Transverse colon (tissue), 4 donors: ENCODE measurements around the gene RHOA. TPM values are rescaled to one million over a fixed set of nuclear protein-coding genes. Genes with fewer than 3 reads are reported as not detected.
A peak's percentile ranks its signal among the peaks of the same experiment; 100 is the strongest.

Source experiments
- DNase-seq: peaks from one replicate; pipeline ENCODE4 v3.0.0-alpha.2; 2019
- H3K27ac ChIP-seq, 4 donors: fragments of 200-600 bp; sonication (generic); 2 replicates each; pipeline ENCODE4 v1.5.1; 2016 to 2018; ENCODE audit warnings: inconsistent platforms in 4 of 4
- H3K27me3 ChIP-seq: fragments of 200-600 bp; sonication (generic); 2 replicates; pipeline ENCODE4 v1.5.1; 2017; ENCODE audit warnings: inconsistent platforms
- H3K36me3 ChIP-seq, 4 donors: fragments of 200-600 bp; sonication (generic); 2 replicates each; pipeline ENCODE4 v1.5.1; 2017 to 2019; ENCODE audit warnings: inconsistent platforms in 4 of 4
- H3K4me1 ChIP-seq, 4 donors: fragments of 200-600 bp; sonication (generic); 2 replicates each; pipeline ENCODE4 v1.5.1; 2017 to 2020; ENCODE audit warnings: inconsistent platforms in 4 of 4
- H3K4me3 ChIP-seq, 4 donors: fragments of 200-600 bp; sonication (generic); 1 replicate in 1 of 4; 2 replicates in 3 of 4; pipeline versions ENCODE4 v1.5.1 to v1.6.1; 2017 to 2019; ENCODE audit warnings: inconsistent platforms in 4 of 4
- H3K9me3 ChIP-seq, 2 donors: fragments of 200-600 bp; sonication (generic); 2 replicates each; pipeline ENCODE4 v1.5.1; 2017 to 2019; ENCODE audit warnings: inconsistent platforms in 2 of 2
- EP300 ChIP-seq: sonication (generic); formaldehyde crosslinking; IDR thresholded peaks from one replicate; pipeline ENCODE4 v1.6.1; 2017; ENCODE audit warnings: antibody characterized with exemption, low read depth
- POLR2A ChIP-seq: fragments of 450-650 bp; IDR thresholded peaks from one replicate; pipeline ENCODE4 v1.6.1; 2016; ENCODE audit warnings: antibody characterized with exemption, mild to moderate bottlenecking, moderate library complexity
- POLR2AphosphoS5 ChIP-seq, 3 donors: sonication (generic); formaldehyde crosslinking; IDR thresholded peaks; one replicate each; pipeline ENCODE4 v1.6.1; 2016; ENCODE audit warnings: antibody characterized with exemption in 3 of 3
- WGBS, 2 donors: methylation state at CpG; one replicate each; pipeline ENCODE4 v1.1.5; 2018; ENCODE audit warnings: low coverage in 1 of 2; 5-methylcytosine and 5-hydroxymethylcytosine counted together
- in situ Hi-C, 4 donors: fragments of 200-750 bp; cut with MboI; loops; one replicate each; pipeline versions ENCODE4 v1.15.0 to v1.15.1; 2017; ENCODE audit warnings: low sequenced_read_pairs in 3 of 4, low pct_ligation_motif_present in 1 of 4, low pct_unique_long_range_greater_than_20kb in 1 of 4
- intact Hi-C: fragments of 100-400 bp; cut with DNase I; formaldehyde crosslinking; loops from one replicate; pipeline ENCODE4 v1.15.1; 2023; ENCODE audit warnings: low total_unique reads
- total RNA-seq, 4 donors: library from RNA; depleted of rRNA; stranded (reverse); fragments of >200 nt; gene quantifications; one replicate each; pipeline ENCODE4 v1.1.0, GENCODE V29; 2016
- TF ChIP-seq, protein P1 (sequence below), 5 experiments: fragments of 200-600 bp in 3 of 5; fragments of 450-650 bp in 2 of 5; sonication (generic) in 3 of 5; IDR thresholded peaks; 1 replicate in 2 of 5; 2 replicates in 3 of 5; pipeline ENCODE4 v1.5.1; 2016 to 2017; ENCODE audit warnings: antibody characterized with exemption in 5 of 5, inconsistent platforms in 3 of 5, mild to moderate bottlenecking in 2 of 5, moderate library complexity in 1 of 5

Gene RHOA
- total RNA-seq, 4 donors from 2014 or later: 302 to 526 (median 401) TPM

DNA sequence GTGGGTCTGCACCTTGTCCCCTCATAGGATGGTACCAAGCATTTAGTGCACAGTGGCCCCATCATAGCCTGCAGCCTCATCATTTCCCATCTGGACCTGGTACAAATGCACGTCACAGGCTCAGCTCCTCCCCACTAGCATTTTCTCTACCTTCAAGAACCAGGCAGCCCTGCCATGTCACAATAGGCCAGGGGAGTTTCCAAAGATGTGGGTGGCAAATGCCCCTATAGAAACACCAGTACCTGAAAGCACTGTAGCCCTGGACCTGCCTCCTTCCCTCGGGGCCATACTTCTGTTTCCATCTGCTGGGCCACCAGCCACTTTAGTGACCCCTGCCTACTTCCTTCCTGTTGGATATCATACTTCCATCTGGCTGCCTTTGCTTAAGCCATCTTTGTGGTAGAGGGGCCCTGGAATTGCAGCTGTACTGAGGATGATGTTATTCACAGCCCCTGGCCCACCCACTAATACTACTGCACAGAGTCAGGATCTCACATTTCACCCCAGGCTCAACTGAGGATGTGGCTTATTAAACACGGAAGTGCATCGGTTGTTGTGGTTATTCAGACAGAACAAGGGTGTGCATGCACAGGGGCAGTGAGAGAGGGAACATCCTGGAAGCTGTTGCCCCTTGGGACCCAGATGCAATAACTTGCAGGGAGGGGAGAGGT is 4.3 kb upstream of the RHOA start:
- no peaks in the 10 kb centered on the region for H3K36me3 ChIP-seq
- in situ Hi-C loops (no loop called here), intact Hi-C loops (no loop called here)
- no peak overlapping the region for H3K4me3 ChIP-seq
- WGBS, 2 donors: 22 to 43% methylated on average over 3 to 4 of the region's 4 CpGs
- no peaks in the 10 kb centered on the region for H3K27me3 ChIP-seq
- no peak for TF ChIP-seq EP300
- TF ChIP-seq, protein P1, sequence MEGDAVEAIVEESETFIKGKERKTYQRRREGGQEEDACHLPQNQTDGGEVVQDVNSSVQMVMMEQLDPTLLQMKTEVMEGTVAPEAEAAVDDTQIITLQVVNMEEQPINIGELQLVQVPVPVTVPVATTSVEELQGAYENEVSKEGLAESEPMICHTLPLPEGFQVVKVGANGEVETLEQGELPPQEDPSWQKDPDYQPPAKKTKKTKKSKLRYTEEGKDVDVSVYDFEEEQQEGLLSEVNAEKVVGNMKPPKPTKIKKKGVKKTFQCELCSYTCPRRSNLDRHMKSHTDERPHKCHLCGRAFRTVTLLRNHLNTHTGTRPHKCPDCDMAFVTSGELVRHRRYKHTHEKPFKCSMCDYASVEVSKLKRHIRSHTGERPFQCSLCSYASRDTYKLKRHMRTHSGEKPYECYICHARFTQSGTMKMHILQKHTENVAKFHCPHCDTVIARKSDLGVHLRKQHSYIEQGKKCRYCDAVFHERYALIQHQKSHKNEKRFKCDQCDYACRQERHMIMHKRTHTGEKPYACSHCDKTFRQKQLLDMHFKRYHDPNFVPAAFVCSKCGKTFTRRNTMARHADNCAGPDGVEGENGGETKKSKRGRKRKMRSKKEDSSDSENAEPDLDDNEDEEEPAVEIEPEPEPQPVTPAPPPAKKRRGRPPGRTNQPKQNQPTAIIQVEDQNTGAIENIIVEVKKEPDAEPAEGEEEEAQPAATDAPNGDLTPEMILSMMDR (IDR thresholded peaks at IDR 0.05): no peak
- H3K27ac ChIP-seq: peak overlapping the region; percentile 31 to 55 (median 38)
- H3K4me1 ChIP-seq: peaks cover 12 to 32% (median 15%) of the 10 kb centered on the region in 4 donors
- no peaks in the 10 kb centered on the region for H3K9me3 ChIP-seq
- DNase-seq: peak; percentile 42

DNA sequence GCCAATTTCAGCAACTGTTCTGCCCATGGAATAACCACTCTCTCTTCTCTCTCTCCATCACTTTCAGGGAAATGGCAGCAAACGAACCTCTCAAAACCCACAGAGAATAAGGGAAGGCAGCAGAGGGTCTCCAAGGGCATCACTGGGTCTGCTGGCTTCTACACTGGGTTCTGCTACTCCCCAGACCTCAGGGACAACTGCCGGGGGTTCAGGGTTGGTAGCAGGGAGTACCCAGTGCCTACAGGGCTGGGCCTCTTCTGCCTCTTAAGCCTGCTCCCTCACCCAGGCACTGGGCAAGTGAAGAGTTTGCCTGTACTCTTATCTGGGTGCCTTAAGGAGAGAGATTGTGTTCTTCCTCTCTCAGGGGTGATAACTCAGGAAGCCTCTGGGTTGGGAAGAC is 3.0 kb upstream of the RHOA start:
- TF ChIP-seq POLR2A (no peak), POLR2AphosphoS5 (IDR thresholded peaks at IDR 0.05) (no peak), EP300 (no peak)
- TF ChIP-seq, protein P1 (IDR thresholded peaks at IDR 0.05): no peak
- WGBS, 2 donors: 81% methylated on average over 2 of the region's 2 CpGs; no CpG with 5 or more reads in 1 of the 2 donors
- in situ Hi-C loops (no loop called here), intact Hi-C loops (no loop called here)
- Histone ChIP-seq H3K4me1 (peaks cover 19 to 42% (median 23%) of the 10 kb centered on the region in 4 donors), H3K4me3 (no peak overlapping the region), H3K27me3 (no peaks in the 10 kb centered on the region), H3K9me3 (no peaks in the 10 kb centered on the region), H3K27ac (peak overlapping the region in 2 of 4 donors; percentile 25 to 32), H3K36me3 (no peaks in the 10 kb centered on the region)
- no peak for DNase-seq

DNA sequence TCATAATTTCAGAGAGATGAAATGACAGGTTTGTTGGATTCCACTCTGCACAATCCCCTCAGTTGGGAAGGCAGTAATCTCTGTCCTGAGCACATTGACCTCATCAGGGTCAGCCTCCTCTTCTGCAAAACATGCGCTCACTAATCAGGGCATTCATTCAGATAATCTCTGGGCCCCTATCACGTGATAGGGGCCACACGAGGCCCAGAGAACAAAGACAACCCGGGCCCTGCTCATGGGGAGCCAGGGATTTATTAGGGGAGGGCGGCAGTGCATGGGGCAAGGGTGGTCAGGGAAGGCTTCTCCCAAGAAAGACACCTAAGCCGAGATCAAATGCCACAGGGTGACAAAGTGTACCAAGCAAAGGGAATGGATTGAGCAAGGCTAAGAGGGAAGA is 1.6 kb upstream of the RHOA start:
- Histone ChIP-seq H3K36me3 (no peaks in the 10 kb centered on the region), H3K9me3 (no peaks in the 10 kb centered on the region), H3K27me3 (no peaks in the 10 kb centered on the region), H3K4me3 (peak overlapping the region in 2 of 4 donors; percentile 75 to 85), H3K27ac (peak overlapping the region; percentile 98 to 99 (median 98)), H3K4me1 (peaks cover 26 to 56% (median 33%) of the 10 kb centered on the region in 4 donors)
- intact Hi-C loops (no loop called here), in situ Hi-C loops (no loop called here)
- 86 to 100% methylated on average over 1 to 6 of the region's 6 CpGs for WGBS, 2 donors
- no peak for DNase-seq
- no peak for TF ChIP-seq POLR2A
- TF ChIP-seq, protein P1 (IDR thresholded peaks at IDR 0.05): no peak
- TF ChIP-seq POLR2AphosphoS5 (IDR thresholded peaks at IDR 0.05): no peak
- TF ChIP-seq EP300: no peak

DNA sequence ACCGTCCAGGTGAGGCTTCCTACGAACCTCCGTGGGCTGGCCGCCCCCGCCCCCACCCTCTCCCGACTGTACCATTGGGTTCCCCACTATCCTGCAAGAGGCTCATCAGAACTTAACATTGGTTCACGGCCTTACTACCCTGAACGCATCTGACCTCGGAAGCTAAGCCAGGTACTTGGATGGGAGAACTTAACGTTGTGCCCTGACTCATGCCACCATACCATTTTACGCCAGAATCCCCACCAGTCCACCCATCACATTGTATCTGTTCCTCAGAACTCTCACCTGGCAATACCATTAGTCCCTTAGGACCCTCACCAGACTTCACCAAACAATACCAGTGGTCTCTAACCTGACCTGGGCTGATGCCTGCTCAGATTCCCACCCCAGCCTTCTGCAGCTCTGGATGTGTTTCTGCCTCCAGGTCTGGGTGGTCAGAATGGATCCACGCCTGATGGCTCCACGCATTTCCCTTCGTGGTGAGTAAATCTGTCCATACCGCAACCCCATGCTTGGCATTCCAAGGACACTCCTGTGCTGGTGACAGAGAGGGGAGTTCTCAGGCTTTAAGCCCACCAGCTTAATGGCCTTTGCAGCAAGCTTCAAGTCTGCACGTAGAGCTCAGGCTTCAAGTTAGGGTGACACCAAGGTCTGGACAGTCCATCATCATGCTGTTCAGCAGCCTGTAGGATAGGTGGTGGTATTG is 1.0 kb upstream of the RHOA start:
- no peaks in the 10 kb centered on the region for H3K9me3 ChIP-seq
- intact Hi-C loops (no loop called here), in situ Hi-C loops (no loop called here)
- H3K27ac ChIP-seq: peak overlapping the region; percentile 98 to 99 (median 98)
- no peaks in the 10 kb centered on the region for H3K27me3 ChIP-seq
- no peaks in the 10 kb centered on the region for H3K36me3 ChIP-seq
- peaks cover 26 to 62% (median 34%) of the 10 kb centered on the region in 4 donors for H3K4me1 ChIP-seq
- peak overlapping the region; percentile 60 to 85 (median 74) for H3K4me3 ChIP-seq
- TF ChIP-seq, protein P1 (IDR thresholded peaks at IDR 0.05): no peak
- no peak for TF ChIP-seq EP300
- TF ChIP-seq POLR2A: no peak
- no peak for TF ChIP-seq POLR2AphosphoS5 (IDR thresholded peaks at IDR 0.05)
- WGBS, 2 donors: 38 to 82% methylated on average over 3 to 10 of the region's 16 CpGs
- no peak for DNase-seq
